ENCODE measurements around the gene NAALADL2. TPM values are rescaled to one million over a fixed set of nuclear protein-coding genes. Genes with fewer than 3 reads are reported as not detected.
"Not testable (repeated sequence)": the region's sequence is repeated elsewhere in the genome, so short reads cannot be mapped to it uniquely, and the experiment has no call there.

The NAALADL2 gene
- total RNA-seq, 1 donor from 2014 or later, result 1.1 TPM

- Histone ChIP-seq H3K4me3 (ENCODE audit: low read depth, low read length) (no peak overlapping the region), H3K27me3 (ENCODE audit: control insufficient read depth, insufficient read depth, low read length) (no peaks in the 10 kb centered on the region), H3K36me3 (ENCODE audit: control insufficient read depth, insufficient read depth, low read length) (no peaks in the 10 kb centered on the region)
- DNase-seq (ENCODE audit: low read depth) (no peak), FAIRE-seq (no peak)
- TF ChIP-seq, protein P1, sequence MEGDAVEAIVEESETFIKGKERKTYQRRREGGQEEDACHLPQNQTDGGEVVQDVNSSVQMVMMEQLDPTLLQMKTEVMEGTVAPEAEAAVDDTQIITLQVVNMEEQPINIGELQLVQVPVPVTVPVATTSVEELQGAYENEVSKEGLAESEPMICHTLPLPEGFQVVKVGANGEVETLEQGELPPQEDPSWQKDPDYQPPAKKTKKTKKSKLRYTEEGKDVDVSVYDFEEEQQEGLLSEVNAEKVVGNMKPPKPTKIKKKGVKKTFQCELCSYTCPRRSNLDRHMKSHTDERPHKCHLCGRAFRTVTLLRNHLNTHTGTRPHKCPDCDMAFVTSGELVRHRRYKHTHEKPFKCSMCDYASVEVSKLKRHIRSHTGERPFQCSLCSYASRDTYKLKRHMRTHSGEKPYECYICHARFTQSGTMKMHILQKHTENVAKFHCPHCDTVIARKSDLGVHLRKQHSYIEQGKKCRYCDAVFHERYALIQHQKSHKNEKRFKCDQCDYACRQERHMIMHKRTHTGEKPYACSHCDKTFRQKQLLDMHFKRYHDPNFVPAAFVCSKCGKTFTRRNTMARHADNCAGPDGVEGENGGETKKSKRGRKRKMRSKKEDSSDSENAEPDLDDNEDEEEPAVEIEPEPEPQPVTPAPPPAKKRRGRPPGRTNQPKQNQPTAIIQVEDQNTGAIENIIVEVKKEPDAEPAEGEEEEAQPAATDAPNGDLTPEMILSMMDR (IDR thresholded peaks at IDR 0.05; ENCODE audit: insufficient read depth, low read length, severe bottlenecking), result no peak
These were observed 753.5 kb downstream of the NAALADL2 start for GRCh38 chr3:175612487-175613196.

DNA sequence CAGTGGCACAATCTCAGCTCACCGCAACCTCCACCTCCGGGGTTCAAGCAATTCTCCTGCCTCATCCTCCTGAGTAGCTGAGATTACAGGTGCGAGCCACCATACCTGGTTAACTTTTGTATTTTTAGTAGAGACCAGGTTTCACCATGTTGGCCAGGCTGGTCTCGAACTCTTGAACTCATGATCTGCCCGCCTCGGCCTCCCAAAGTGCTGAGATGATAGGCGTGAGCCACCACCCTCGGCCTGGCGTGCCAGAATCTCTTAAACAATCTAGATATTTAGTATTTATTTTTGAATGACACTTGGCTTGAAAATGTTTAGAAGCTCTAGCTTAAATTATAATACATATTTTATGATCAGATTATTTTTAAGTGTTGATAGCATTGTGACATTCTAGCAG lies 755.0 kb downstream of the NAALADL2 start:
- H3K36me3 ChIP-seq (ENCODE audit: control insufficient read depth, insufficient read depth, low read length); H3K4me3 ChIP-seq (ENCODE audit: low read depth, low read length); FAIRE-seq; DNase-seq (ENCODE audit: low read depth); H3K27me3 ChIP-seq (ENCODE audit: control insufficient read depth, insufficient read depth, low read length): not testable (repeated sequence)

DNA sequence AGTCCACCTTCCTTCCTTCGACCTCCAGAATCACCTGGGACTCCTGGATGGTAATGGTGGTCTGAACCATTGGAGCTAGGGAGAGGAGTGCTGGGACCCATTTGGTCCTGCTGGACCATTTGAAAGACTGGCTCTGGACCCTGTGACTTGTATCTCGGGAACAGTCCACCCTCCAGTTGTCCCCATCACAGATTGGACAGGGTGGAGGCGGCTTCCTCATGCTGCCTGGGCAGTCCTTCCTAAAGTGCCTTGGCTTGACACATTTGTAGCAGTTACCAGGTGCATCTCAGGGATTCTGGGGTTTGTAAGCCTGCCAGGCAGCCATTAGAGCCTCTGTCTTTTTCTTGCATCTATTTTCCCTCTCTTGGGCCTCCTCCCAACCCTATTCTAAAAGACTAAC lies 758.1 kb downstream of the NAALADL2 start:
- no peak for DNase-seq (ENCODE audit: low read depth)
- FAIRE-seq, result no peak
- no peaks in the 10 kb centered on the region for H3K36me3 ChIP-seq (ENCODE audit: control insufficient read depth, insufficient read depth, low read length)
- no peaks in the 10 kb centered on the region for H3K27me3 ChIP-seq (ENCODE audit: control insufficient read depth, insufficient read depth, low read length)
- H3K4me3 ChIP-seq (ENCODE audit: low read depth, low read length), result no peak overlapping the region
- TF ChIP-seq, protein P1 (IDR thresholded peaks at IDR 0.05; ENCODE audit: insufficient read depth, low read length, severe bottlenecking), result no peak

GRCh38 chr3:175619369-175619768 lies 760.2 kb downstream of the NAALADL2 start:
- H3K27me3 ChIP-seq (ENCODE audit: control insufficient read depth, insufficient read depth, low read length), result no peaks in the 10 kb centered on the region
- H3K36me3 ChIP-seq (ENCODE audit: control insufficient read depth, insufficient read depth, low read length), result no peaks in the 10 kb centered on the region
- TF ChIP-seq, protein P1 (IDR thresholded peaks at IDR 0.05; ENCODE audit: insufficient read depth, low read length, severe bottlenecking), result no peak
- H3K4me3 ChIP-seq (ENCODE audit: low read depth, low read length), result no peak overlapping the region
- FAIRE-seq (no peak), DNase-seq (ENCODE audit: low read depth) (no peak)

- no peak overlapping the region for H3K4me3 ChIP-seq (ENCODE audit: low read depth, low read length)
- FAIRE-seq (no peak), DNase-seq (ENCODE audit: low read depth) (no peak)
- no peaks in the 10 kb centered on the region for H3K27me3 ChIP-seq (ENCODE audit: control insufficient read depth, insufficient read depth, low read length)
- no peaks in the 10 kb centered on the region for H3K36me3 ChIP-seq (ENCODE audit: control insufficient read depth, insufficient read depth, low read length)
- TF ChIP-seq, protein P1 (IDR thresholded peaks at IDR 0.05; ENCODE audit: insufficient read depth, low read length, severe bottlenecking), result no peak
These were observed 761.0 kb downstream of the NAALADL2 start for GRCh38 chr3:175620093-175620492.

DNA sequence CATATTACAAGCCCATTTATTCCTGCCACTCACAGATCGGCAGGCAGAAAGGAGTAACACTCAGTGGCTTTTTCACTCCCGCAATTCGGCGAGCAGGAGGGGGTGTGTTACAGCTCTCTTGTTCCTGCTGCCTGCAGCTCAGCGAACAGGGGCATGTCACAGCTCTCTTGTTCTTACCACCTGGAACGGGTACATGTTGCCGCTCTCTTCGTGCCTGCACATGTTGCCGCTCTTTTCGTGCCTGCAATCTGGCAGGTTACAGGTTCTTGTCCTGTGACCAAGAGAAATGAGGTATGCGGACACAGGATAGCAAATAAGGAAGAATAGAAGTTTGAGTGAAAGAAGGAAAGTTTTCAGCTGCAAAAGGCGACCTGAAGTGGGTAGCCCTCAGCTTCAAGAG lies 761.4 kb downstream of the NAALADL2 start:
- H3K4me3 ChIP-seq (ENCODE audit: low read depth, low read length), result no peak overlapping the region
- no peaks in the 10 kb centered on the region for H3K36me3 ChIP-seq (ENCODE audit: control insufficient read depth, insufficient read depth, low read length)
- DNase-seq (ENCODE audit: low read depth) (no peak), FAIRE-seq (no peak)
- no peaks in the 10 kb centered on the region for H3K27me3 ChIP-seq (ENCODE audit: control insufficient read depth, insufficient read depth, low read length)
- TF ChIP-seq, protein P1 (IDR thresholded peaks at IDR 0.05; ENCODE audit: insufficient read depth, low read length, severe bottlenecking), result no peak

All from bronchial epithelial cell (primary cell).